Osteoblast (primary cell): ENCODE data around the gene WNT7B. TPM values are rescaled to one million over a fixed set of nuclear protein-coding genes. Genes with fewer than 3 reads are reported as not detected.

ENCODE experiments used
- DNase-seq: peaks from one replicate; pipeline ENCODE4 v3.0.0; 2011; ENCODE audit warnings: low spot score, mixed read lengths; ENCODE audit not compliant: insufficient read length; ENCODE audit errors: missing footprints
- H2AFZ ChIP-seq: 2 replicates; pipeline ENCODE4 v1.6.0; 2011; ENCODE audit warnings: mild to moderate bottlenecking, low read length
- H3K27ac ChIP-seq: 2 replicates; pipeline ENCODE4 v1.5.1; 2011; ENCODE audit warnings: mild to moderate bottlenecking, low read depth, low read length, moderate library complexity
- H3K27me3 ChIP-seq: 2 replicates; pipeline ENCODE4 v1.6.0; 2012; ENCODE audit warnings: mild to moderate bottlenecking, control low read depth, inconsistent platforms, low read length, moderate library complexity; ENCODE audit not compliant: insufficient read depth
- H3K36me3 ChIP-seq: 2 replicates; pipeline ENCODE4 v1.5.1; 2011; ENCODE audit warnings: mild to moderate bottlenecking, low read length, control low read depth, moderate library complexity; ENCODE audit not compliant: insufficient read depth
- H3K4me1 ChIP-seq: 2 replicates; pipeline ENCODE4 v1.5.1; 2011; ENCODE audit warnings: mild to moderate bottlenecking, low read length, control low read depth, moderate library complexity; ENCODE audit not compliant: insufficient read depth
- H3K4me2 ChIP-seq: 2 replicates; pipeline ENCODE4 v1.6.0; 2011; ENCODE audit warnings: mild to moderate bottlenecking, low read length; ENCODE audit not compliant: insufficient read depth
- H3K4me3 ChIP-seq: fragments of 200-600 bp; sonication (generic); 3 replicates; pipeline ENCODE4 v1.5.1; 2012; ENCODE audit warnings: mild to moderate bottlenecking, low read length, inconsistent platforms; ENCODE audit not compliant: insufficient read depth
- H3K79me2 ChIP-seq: 2 replicates; pipeline ENCODE4 v1.6.0; 2012; ENCODE audit warnings: mild to moderate bottlenecking, low read length, control low read depth, inconsistent platforms; ENCODE audit not compliant: insufficient read depth
- H3K9me3 ChIP-seq: 2 replicates; pipeline ENCODE4 v1.5.1; 2011; ENCODE audit warnings: low read depth, low read length, control low read depth
- H4K20me1 ChIP-seq: 2 replicates; pipeline ENCODE4 v1.6.0; 2012; ENCODE audit warnings: mild to moderate bottlenecking, low read length, control low read depth; ENCODE audit not compliant: insufficient read depth
- CTCF ChIP-seq: IDR thresholded peaks from 2 replicates; pipeline ENCODE4 v1.5.1; 2011; ENCODE audit warnings: mild to moderate bottlenecking, low read depth, low read length, moderate library complexity; ENCODE audit errors: extremely low read depth
- total RNA-seq: library from RNA; depleted of rRNA; stranded (reverse); fragments of >200 nt; gene quantifications from 2 replicates; pipeline ENCODE4 v1.2.3, GENCODE V29; 2012

WNT7B gene
- total RNA-seq, 1 donor: not detected

GRCh38 chr22:45946805-45947600 lies 30.0 kb downstream of the WNT7B start:
- Histone ChIP-seq H3K9me3 (no peaks in the 10 kb centered on the region), H3K27me3 (no peaks in the 10 kb centered on the region), H3K36me3 (no peaks in the 10 kb centered on the region), H3K27ac (no peak overlapping the region), H3K4me2 (no peak overlapping the region), H4K20me1 (no peaks in the 10 kb centered on the region), H2AFZ (no peak overlapping the region), H3K4me1 (no peaks in the 10 kb centered on the region), H3K4me3 (no peak overlapping the region), H3K79me2 (no peaks in the 10 kb centered on the region)
- DNase-seq: no peak
- TF ChIP-seq CTCF: no peak

- no peak for DNase-seq
- Histone ChIP-seq H2AFZ (no peak overlapping the region), H3K4me1 (no peaks in the 10 kb centered on the region), H3K27me3 (no peaks in the 10 kb centered on the region), H3K36me3 (no peaks in the 10 kb centered on the region), H3K27ac (no peak overlapping the region), H3K4me2 (no peak overlapping the region), H3K79me2 (no peaks in the 10 kb centered on the region), H3K4me3 (no peak overlapping the region), H4K20me1 (no peaks in the 10 kb centered on the region), H3K9me3 (no peaks in the 10 kb centered on the region)
- TF ChIP-seq CTCF: no peak
These were observed 31.3 kb downstream of the WNT7B start for GRCh38 chr22:45945621-45946106.

- no peak overlapping the region for H2AFZ ChIP-seq
- no peaks in the 10 kb centered on the region for H3K36me3 ChIP-seq
- no peak overlapping the region for H3K4me2 ChIP-seq
- H3K79me2 ChIP-seq: no peaks in the 10 kb centered on the region
- TF ChIP-seq CTCF: no peak
- H3K27ac ChIP-seq: no peak overlapping the region
- no peaks in the 10 kb centered on the region for H3K9me3 ChIP-seq
- no peaks in the 10 kb centered on the region for H4K20me1 ChIP-seq
- no peaks in the 10 kb centered on the region for H3K4me1 ChIP-seq
- H3K27me3 ChIP-seq: no peaks in the 10 kb centered on the region
- DNase-seq: no peak
- no peak overlapping the region for H3K4me3 ChIP-seq
These were observed 34.0 kb downstream of the WNT7B start for GRCh38 chr22:45942787-45943493.

GRCh38 chr22:45942344-45942743 lies 34.6 kb downstream of the WNT7B start:
- no peak for DNase-seq
- Histone ChIP-seq H3K27me3 (no peaks in the 10 kb centered on the region), H2AFZ (no peak overlapping the region), H3K4me1 (no peaks in the 10 kb centered on the region), H3K9me3 (no peaks in the 10 kb centered on the region), H3K79me2 (no peaks in the 10 kb centered on the region), H3K36me3 (no peaks in the 10 kb centered on the region), H4K20me1 (no peaks in the 10 kb centered on the region), H3K27ac (no peak overlapping the region), H3K4me2 (no peak overlapping the region), H3K4me3 (no peak overlapping the region)
- TF ChIP-seq CTCF: no peak
